Measurements from ENCODE around the gene SENP6. TPM values are rescaled to one million over a fixed set of nuclear protein-coding genes. Genes with fewer than 3 reads are reported as not detected.
"Not testable (repeated sequence)": the region's sequence is repeated elsewhere in the genome, so short reads cannot be mapped to it uniquely, and the experiment has no call there.

SENP6 gene
- total and polyA plus RNA-seq, 9 of the 15 experiments (the other 6 are each of a cell fraction or from before 2014, with no cell fraction given) = 11.1 to 79.4 (median 46.8) TPM

GRCh38 chr6:75694406-75694805, 92.7 kb downstream of the SENP6 start (continued):
- TF ChIP-seq E2F6 (IDR thresholded peaks at IDR 0.05; ENCODE audit: borderline replicate concordance in 1 of 2, extremely low read depth in 1 of 2, insufficient read depth in 1 of 2, insufficient read length in 1 of 2, low read depth in 1 of 2, low read length in 1 of 2, poor library complexity in 1 of 2, severe bottlenecking in 1 of 2) (no peak), MYNN (IDR thresholded peaks at IDR 0.05) (no peak), MYNN (CRISPR knock-in tag; IDR thresholded peaks at IDR 0.05) (no peak)

GRCh38 chr6:75708334-75708733, 106.7 kb downstream of the SENP6 start:
- H3K4me2 ChIP-seq (ENCODE audit: insufficient read depth, low read length); CTCF ChIA-PET (ENCODE audit: low intra/inter-chr PET ratio); H3K9me1 ChIP-seq (ENCODE audit: control insufficient read depth, insufficient read depth, low read length); intact Hi-C loops (cut with micrococcal nuclease); H3K27me3 ChIP-seq (ENCODE audit: control insufficient read depth in 2 of 2, insufficient read depth in 2 of 2, low read length in 2 of 2); in situ Hi-C loops (cut with MboI); DNase-seq (ENCODE audit: extremely low read depth in 1 of 4, low spot score in 3 of 4); H3K9me3 ChIP-seq (replicated peaks; ENCODE audit: control insufficient read depth, insufficient read depth, low read depth, low read length); ATAC-seq; H3K9ac ChIP-seq (ENCODE audit: insufficient read depth in 1 of 2, low read depth in 2 of 2, low read length in 2 of 2); H3K79me2 ChIP-seq (ENCODE audit: control insufficient read depth, insufficient read depth, low read length); FAIRE-seq; H3K4me1 ChIP-seq (replicated peaks in 1 of 2; ENCODE audit: control insufficient read depth in 2 of 2, insufficient read depth in 2 of 2, low read length in 2 of 2); H3K4me3 ChIP-seq; H2AFZ ChIP-seq (ENCODE audit: low read depth, low read length); H3K27ac ChIP-seq (ENCODE audit: extremely low read depth, low read depth, low read length); BruUV-seq (replicated peaks); H4K20me1 ChIP-seq (replicated peaks; ENCODE audit: control insufficient read depth, insufficient read depth, low read length): not testable (repeated sequence)
- 92% methylated on average over 4 of the region's 4 CpGs for WGBS (ENCODE audit: insufficient coverage, low coverage, missing lambda C conversion rate)
- H3K36me3 ChIP-seq (ENCODE audit: control insufficient read depth, insufficient read depth, low read length) = peaks cover 42% of the 10 kb centered on the region
- POLR2A ChIA-PET = interaction anchor here (1.4 kb wide), 1 partner anchor 9 kb away, joined by 3 read pairs; no protein-coding TSS in a partner anchor

Measured in K562 (cell line).